Omental fat pad (tissue), 4 donors: ENCODE results near the gene NUP153. TPM values are rescaled to one million over a fixed set of nuclear protein-coding genes. Genes with fewer than 3 reads are reported as not detected.

Source experiments
- ATAC-seq: fragments of 150-250 bp; one replicate; pipeline ENCODE4 v1.9.1; 2016; ENCODE audit warnings: mild to moderate bottlenecking, moderate library complexity; ENCODE audit not compliant: low FRiP score
- DNase-seq: peaks from one replicate; pipeline ENCODE4 v3.0.0-alpha.2; 2019; ENCODE audit warnings: low spot score
- CTCF ChIP-seq, 3 donors: fragments of 450-650 bp; IDR thresholded peaks; one replicate each; pipeline ENCODE4 v1.5.1; 2016 to 2017; ENCODE audit warnings: antibody characterized with exemption in 3 of 3, mild to moderate bottlenecking in 3 of 3, moderate library complexity in 2 of 3
- total RNA-seq, 4 donors: library from RNA; depleted of rRNA; stranded (reverse); fragments of >200 nt; gene quantifications; one replicate each; pipeline ENCODE4 v1.1.0, GENCODE V29; 2016

NUP153 gene
- total RNA-seq, 4 donors from 2014 or later, result 32.7 to 80.6 (median 44.0) TPM

GRCh38 chr6:17679726-17680125 is 27.0 kb downstream of the NUP153 start:
- TF ChIP-seq CTCF (IDR thresholded peaks at IDR 0.05), result no peak
- DNase-seq, result no peak
- ATAC-seq, result no peak

DNA sequence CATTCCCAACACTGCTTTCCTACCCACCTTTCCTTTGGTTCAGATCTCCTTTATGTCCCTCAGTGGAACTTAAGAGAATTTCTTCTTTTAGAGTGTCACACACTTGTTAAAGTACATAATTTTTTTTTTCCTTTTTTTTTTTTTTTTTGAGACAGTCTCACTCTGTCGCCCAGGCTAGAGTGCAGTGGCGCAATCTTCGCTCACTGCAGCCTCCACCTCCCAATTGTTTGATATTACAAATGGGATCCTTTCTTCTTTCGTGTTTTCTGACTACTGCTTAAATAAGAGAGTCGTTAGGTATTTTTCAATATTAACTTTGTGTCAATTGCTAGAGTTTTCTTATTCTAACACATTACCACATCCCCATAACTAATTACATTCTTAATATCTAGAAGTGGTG is 29.1 kb downstream of the NUP153 start:
- DNase-seq (no peak), ATAC-seq (no peak)
- TF ChIP-seq CTCF (IDR thresholded peaks at IDR 0.05), result no peak

- no peak for TF ChIP-seq CTCF (IDR thresholded peaks at IDR 0.05)
- DNase-seq (no peak), ATAC-seq (no peak)
Observed at GRCh38 chr6:17673543-17674254, 33.0 kb downstream of the NUP153 start.

DNA sequence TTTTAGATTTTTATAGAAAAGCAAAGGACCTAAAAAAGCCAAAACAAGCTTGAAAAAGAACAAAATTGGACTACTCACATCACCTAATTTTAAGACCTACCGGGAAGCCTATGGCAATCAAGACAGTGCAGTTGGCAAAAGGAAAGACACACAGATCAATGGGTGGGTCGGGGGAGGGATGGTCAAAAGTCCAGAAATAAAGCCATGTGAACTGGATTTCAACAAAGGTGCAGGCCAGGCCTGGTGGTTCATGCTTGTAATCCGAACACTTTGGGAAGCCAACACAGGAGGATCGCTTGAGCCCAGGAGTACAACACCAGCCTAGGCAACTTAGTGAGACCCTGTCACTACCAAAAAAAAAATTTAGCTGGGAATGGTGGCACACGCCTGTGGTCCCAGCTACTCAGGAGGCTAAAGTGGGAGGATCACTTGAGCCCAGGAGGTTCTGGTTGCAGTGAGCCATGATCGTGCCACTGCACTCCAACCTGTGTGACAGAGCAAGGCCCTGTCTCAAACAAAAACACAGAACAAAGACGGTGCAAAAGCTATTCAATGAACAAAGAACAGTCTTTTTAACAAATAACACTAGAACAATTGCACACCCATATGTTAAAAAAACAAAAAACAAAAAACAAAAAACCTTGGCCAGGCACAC is 34.5 kb downstream of the NUP153 start:
- TF ChIP-seq CTCF (IDR thresholded peaks at IDR 0.05), result no peak
- DNase-seq (no peak), ATAC-seq (no peak)

DNA sequence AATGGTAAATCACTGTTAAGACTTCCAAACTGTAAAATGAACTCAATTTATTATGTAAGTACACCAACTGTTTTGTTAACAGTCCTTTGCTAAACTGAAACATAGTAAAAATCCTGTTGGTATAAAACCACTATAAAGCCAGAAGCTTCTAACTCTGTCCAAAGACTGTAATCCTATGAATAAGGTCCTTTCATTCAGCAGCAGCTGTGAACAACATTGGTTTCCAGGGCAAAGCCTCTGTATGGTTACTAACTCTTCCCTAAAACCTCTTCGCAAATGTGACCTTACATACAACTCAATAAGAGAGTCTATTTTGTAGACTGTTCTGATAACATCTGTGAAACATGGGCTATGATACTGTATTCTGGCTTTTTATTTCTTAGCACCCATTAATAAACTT is 40.1 kb downstream of the NUP153 start:
- ATAC-seq (no peak), DNase-seq (no peak)
- no peak for TF ChIP-seq CTCF (IDR thresholded peaks at IDR 0.05)

- no peak for DNase-seq
- ATAC-seq, result no peak
Observed at GRCh38 chr6:17665132-17665531, 41.6 kb downstream of the NUP153 start.

More at GRCh38 chr6:17665132-17665531, 41.6 kb downstream of the NUP153 start:
- TF ChIP-seq CTCF (IDR thresholded peaks at IDR 0.05), result no peak
